Neural cell (in vitro differentiated cells): Measurements from ENCODE around the gene F13A1. TPM values are rescaled to one million over a fixed set of nuclear protein-coding genes. Genes with fewer than 3 reads are reported as not detected.

Experiments used
- H2AFZ ChIP-seq: fragments of 200-600, 300-800 bp; sonication (generic), shearing (Covaris generic); 2 replicates; pipeline ENCODE4 v1.6.0; 2014; ENCODE audit warnings: low read depth, mild to moderate bottlenecking, antibody characterized with exemption, low read length, moderate library complexity
- H3F3A ChIP-seq: fragments of 200-600 bp; shearing (Covaris generic); 2 replicates; pipeline ENCODE4 v1.6.1; 2016; ENCODE audit warnings: mild to moderate bottlenecking, moderate library complexity, mixed read lengths, antibody characterized with exemption, low read length; ENCODE audit not compliant: insufficient read depth, poor library complexity, severe bottlenecking
- H3K27ac ChIP-seq: fragments of 200-600, 300-800 bp; sonication (generic), shearing (Covaris generic); 2 replicates; pipeline ENCODE4 v1.5.1; 2014; ENCODE audit warnings: mild to moderate bottlenecking, low read length, moderate library complexity
- H3K27me3 ChIP-seq: fragments of 300-800, 200-600 bp; sonication (generic), shearing (Covaris generic); 2 replicates; pipeline ENCODE4 v1.6.0; 2014; ENCODE audit warnings: mild to moderate bottlenecking, low read depth, low read length, moderate library complexity; ENCODE audit not compliant: insufficient read depth
- H3K36me3 ChIP-seq: fragments of 300-800, 200-600 bp; sonication (generic), shearing (Covaris generic); 2 replicates; pipeline ENCODE4 v1.5.1; 2014; ENCODE audit warnings: mild to moderate bottlenecking, antibody characterized with exemption, low read length, moderate library complexity; ENCODE audit not compliant: insufficient read depth
- H3K4me2 ChIP-seq: fragments of 300-800, 200-600 bp; sonication (generic), shearing (Covaris generic); 2 replicates; pipeline ENCODE4 v1.6.0; 2014; ENCODE audit warnings: mild to moderate bottlenecking, low read length
- H3K4me3 ChIP-seq: fragments of 300-800, 200-600 bp; sonication (generic), shearing (Covaris generic); 2 replicates; pipeline ENCODE4 v1.5.1; 2014; ENCODE audit warnings: mild to moderate bottlenecking, low read length, moderate library complexity
- H3K79me2 ChIP-seq: fragments of 200-600 bp; shearing (Covaris generic); replicated peaks from 2 replicates; pipeline ENCODE4 v1.6.0; 2014; ENCODE audit warnings: mild to moderate bottlenecking, low read length, moderate library complexity; ENCODE audit not compliant: insufficient read depth
- H3K9ac ChIP-seq: fragments of 300-800, 200-600 bp; sonication (generic), shearing (Covaris generic); 2 replicates; pipeline ENCODE4 v1.6.1; 2016; ENCODE audit warnings: mild to moderate bottlenecking, low read length, mixed read lengths
- H3K9me2 ChIP-seq: fragments of 200-600 bp; shearing (Covaris generic); 2 replicates; pipeline ENCODE4 v1.6.1; 2016; ENCODE audit warnings: mild to moderate bottlenecking, low read length, mixed read lengths; ENCODE audit not compliant: insufficient read depth
- H3K9me3 ChIP-seq: fragments of 200-600, 300-800 bp; sonication (generic), shearing (Covaris generic); 2 replicates; pipeline ENCODE4 v1.6.1; 2016; ENCODE audit warnings: mild to moderate bottlenecking, mixed run types, low read length, moderate library complexity, mixed read lengths
- H4K20me1 ChIP-seq: fragments of 200-600 bp; shearing (Covaris generic); 2 replicates; pipeline ENCODE4 v1.6.1; 2016; ENCODE audit warnings: mild to moderate bottlenecking, mixed run types; ENCODE audit not compliant: insufficient read depth
- CTCF ChIP-seq: fragments of 450-650 bp; IDR thresholded peaks from 2 replicates; pipeline ENCODE4 v1.5.1; 2014; ENCODE audit warnings: antibody characterized with exemption, mild to moderate bottlenecking, moderate library complexity; ENCODE audit not compliant: poor library complexity, severe bottlenecking
- EP300 ChIP-seq: fragments of 450-650 bp; conservative IDR thresholded peaks from 2 replicates; pipeline ENCODE4 v1.6.1; 2014; ENCODE audit warnings: antibody characterized with exemption, mild to moderate bottlenecking, moderate library complexity; ENCODE audit not compliant: poor library complexity, severe bottlenecking
- EZH2 ChIP-seq: fragments of 200-600, 300-800 bp; shearing (Covaris generic), sonication (generic); IDR thresholded peaks from 2 replicates; pipeline ENCODE4 v1.6.1; 2014; ENCODE audit warnings: antibody characterized with exemption, low read length, borderline replicate concordance, mild to moderate bottlenecking; ENCODE audit not compliant: insufficient read depth, poor library complexity, severe bottlenecking
- MXI1 ChIP-seq: fragments of 450-650 bp; conservative IDR thresholded peaks from 2 replicates; pipeline ENCODE4 v1.6.1; 2014; ENCODE audit warnings: antibody characterized with exemption, mild to moderate bottlenecking; ENCODE audit not compliant: poor library complexity, severe bottlenecking
- POLR2AphosphoS5 ChIP-seq: IDR thresholded peaks from 2 replicates; pipeline ENCODE4 v1.6.1; 2012
- RAD21 ChIP-seq: fragments of 450-650 bp; conservative IDR thresholded peaks from 2 replicates; pipeline ENCODE4 v1.6.1; 2014; ENCODE audit warnings: antibody characterized with exemption, mild to moderate bottlenecking, moderate library complexity
- REST ChIP-seq: IDR thresholded peaks from 2 replicates; pipeline ENCODE4 v1.6.1; 2012; ENCODE audit warnings: borderline replicate concordance
- SMC3 ChIP-seq: fragments of 450-650 bp; conservative IDR thresholded peaks from 2 replicates; pipeline ENCODE4 v1.6.1; 2014; ENCODE audit warnings: antibody characterized with exemption, mild to moderate bottlenecking, moderate library complexity; ENCODE audit not compliant: poor library complexity
- TAF1 ChIP-seq: IDR thresholded peaks from 2 replicates; pipeline ENCODE4 v1.6.1; 2012; ENCODE audit warnings: low read depth
- polyA plus RNA-seq: library from polyadenylated mRNA; depleted of rRNA; stranded (reverse); fragments of >200 nt; gene quantifications from 2 replicates; pipeline ENCODE4 v1.2.3, GENCODE V29; 2014

The F13A1 gene
- polyA plus RNA-seq, 1 donor from 2014 or later, result not detected

GRCh38 chr6:6365242-6365641 is 44.8 kb upstream of the F13A1 start:
- Histone ChIP-seq H3K4me2 (no peak overlapping the region), H3K9ac (no peak overlapping the region), H3K27ac (no peak overlapping the region), H3K27me3 (no peaks in the 10 kb centered on the region), H3K79me2 (no peaks in the 10 kb centered on the region), H3K9me2 (no peaks in the 10 kb centered on the region), H2AFZ (no peak overlapping the region), H3F3A (no peaks in the 10 kb centered on the region), H4K20me1 (no peaks in the 10 kb centered on the region), H3K36me3 (no peaks in the 10 kb centered on the region), H3K9me3 (no peaks in the 10 kb centered on the region), H3K4me3 (no peak overlapping the region)
- TF ChIP-seq CTCF, result no peak
- no peak for TF ChIP-seq MXI1
- no peak for TF ChIP-seq SMC3
- no peak for TF ChIP-seq TAF1
- TF ChIP-seq EP300, result no peak
- no peak for TF ChIP-seq RAD21
- TF ChIP-seq EZH2, result no peak
- TF ChIP-seq REST, result no peak
- TF ChIP-seq POLR2AphosphoS5, result no peak

GRCh38 chr6:6362056-6362840 is 41.8 kb upstream of the F13A1 start:
- H3K9ac ChIP-seq, result no peak overlapping the region
- H3K79me2 ChIP-seq, result no peaks in the 10 kb centered on the region
- no peaks in the 10 kb centered on the region for H3K36me3 ChIP-seq
- no peak overlapping the region for H2AFZ ChIP-seq
- TF ChIP-seq MXI1, result no peak
- no peak for TF ChIP-seq EP300
- no peak for TF ChIP-seq EZH2
- TF ChIP-seq SMC3, result no peak
- no peak for TF ChIP-seq RAD21
- TF ChIP-seq TAF1, result no peak
- TF ChIP-seq REST, result no peak
- no peak for TF ChIP-seq CTCF
- H3K4me3 ChIP-seq, result no peak overlapping the region
- H3K9me2 ChIP-seq, result no peaks in the 10 kb centered on the region
- H3K9me3 ChIP-seq, result no peaks in the 10 kb centered on the region
- H3K27ac ChIP-seq, result no peak overlapping the region
- H4K20me1 ChIP-seq, result no peaks in the 10 kb centered on the region
- H3K27me3 ChIP-seq, result no peaks in the 10 kb centered on the region
- H3F3A ChIP-seq, result no peaks in the 10 kb centered on the region
- H3K4me2 ChIP-seq, result no peak overlapping the region
